Psoas muscle (tissue), 8 donors: ENCODE data around the gene SLC17A7. TPM values are rescaled to one million over a fixed set of nuclear protein-coding genes. Genes with fewer than 3 reads are reported as not detected.

Source experiments
- ATAC-seq, 4 donors: fragments of 200-7000 bp; cut with Tn5 transposase; one replicate each; pipeline ENCODE4 v1.9.1; 2020; ENCODE audit warnings: moderate library complexity in 3 of 4, mild to moderate bottlenecking in 2 of 4
- DNase-seq, 2 donors: peaks; one replicate each; pipeline ENCODE4 v3.0.0-alpha.2; 2020
- H3K27ac ChIP-seq: fragments of 200-600 bp; one replicate; pipeline ENCODE4 v1.8.0; 2022
- H3K27me3 ChIP-seq, 3 donors: fragments of 200-600 bp in 1 of 3; one replicate each; pipeline versions ENCODE4 v1.6.1 to v1.8.0; 2013 to 2022; ENCODE audit warnings: low read length in 2 of 3, mild to moderate bottlenecking in 2 of 3, moderate library complexity in 1 of 3; ENCODE audit not compliant: insufficient read depth in 3 of 3
- H3K36me3 ChIP-seq, 2 donors: fragments of 200-600 bp in 1 of 2; one replicate each; pipeline versions ENCODE4 v1.6.1 to v1.8.0; 2013 to 2022; ENCODE audit warnings: low read depth in 1 of 2, mild to moderate bottlenecking in 1 of 2, moderate library complexity in 1 of 2; ENCODE audit not compliant: insufficient read depth in 1 of 2
- H3K4me1 ChIP-seq: fragments of 200-600 bp; one replicate; pipeline ENCODE4 v1.8.0; 2022
- H3K4me3 ChIP-seq: fragments of 200-600 bp; one replicate; pipeline ENCODE4 v1.8.0; 2022; ENCODE audit warnings: mild to moderate bottlenecking
- H3K9me3 ChIP-seq: fragments of 200-600 bp; one replicate; pipeline ENCODE4 v1.8.0; 2022
- WGBS, 3 donors: extraction: QIAGEN DNeasy Blood & Tissue Kit; methylation state at CpG; one replicate each; pipeline versions ENCODE4 v1.1.6 to v1.1.7; 2013; 5-methylcytosine and 5-hydroxymethylcytosine counted together
- intact Hi-C, 2 donors: fragments of 100-400 bp; cut with DNase I; formaldehyde crosslinking; loops; one replicate each; pipeline versions ENCODE4 v1.11.0 to v1.14.2; 2022
- polyA plus RNA-seq, 3 donors: library from polyadenylated mRNA; stranded (reverse); fragments of 200-250 nt; gene quantifications; one replicate each; pipeline ENCODE4 v1.2.3, GENCODE V29; 2013
- total RNA-seq, 4 donors: library from RNA; stranded (reverse); fragmentation: NEBNext Ultra II Directional in 2 of 4; extraction: Animal tissue kit (Norgen Biotek cat#: 25700) in 2 of 4; gene quantifications; one replicate each; pipeline versions ENCODE4 v1.2.1 to v1.2.4, GENCODE V29; 2021 to 2023
- TF ChIP-seq, protein P1 (sequence below): fragments of 200-600 bp; IDR thresholded peaks from one replicate; pipeline ENCODE4 v1.8.0; 2022; ENCODE audit warnings: antibody characterized with exemption
- donor health status: healthy with polysubstance abuse.
- donor health status: DM: no; HTN: no; CAD: no; lungs with moderate emphysema.
- donor health status: Bipolar disorder and iron deficiency.
- donor health status: healthy.
- donor health status: DM: yes; HTN: yes; CAD: no.
- donor health status: DM: no; HTN: no; CAD: no.
- donor health status: DM: no; HTN: no; CAD: no.
- donor health status: DM: yes; HTN: yes; CAD: no.

Gene SLC17A7
- total and polyA plus RNA-seq, 7 donors, result 0.42 to 1.8 (median 0.78) TPM

- Histone ChIP-seq H3K4me1 (peaks cover 5% of the 10 kb centered on the region), H3K27me3 (no peaks in the 10 kb centered on the region), H3K4me3 (no peak overlapping the region), H3K27ac (peak overlapping the region; percentile 16), H3K36me3 (peaks cover 0 to 17% of the 10 kb centered on the region in 2 donors), H3K9me3 (no peaks in the 10 kb centered on the region)
- intact Hi-C loops, result no loop called here
- no peak for ATAC-seq
- TF ChIP-seq, protein P1, sequence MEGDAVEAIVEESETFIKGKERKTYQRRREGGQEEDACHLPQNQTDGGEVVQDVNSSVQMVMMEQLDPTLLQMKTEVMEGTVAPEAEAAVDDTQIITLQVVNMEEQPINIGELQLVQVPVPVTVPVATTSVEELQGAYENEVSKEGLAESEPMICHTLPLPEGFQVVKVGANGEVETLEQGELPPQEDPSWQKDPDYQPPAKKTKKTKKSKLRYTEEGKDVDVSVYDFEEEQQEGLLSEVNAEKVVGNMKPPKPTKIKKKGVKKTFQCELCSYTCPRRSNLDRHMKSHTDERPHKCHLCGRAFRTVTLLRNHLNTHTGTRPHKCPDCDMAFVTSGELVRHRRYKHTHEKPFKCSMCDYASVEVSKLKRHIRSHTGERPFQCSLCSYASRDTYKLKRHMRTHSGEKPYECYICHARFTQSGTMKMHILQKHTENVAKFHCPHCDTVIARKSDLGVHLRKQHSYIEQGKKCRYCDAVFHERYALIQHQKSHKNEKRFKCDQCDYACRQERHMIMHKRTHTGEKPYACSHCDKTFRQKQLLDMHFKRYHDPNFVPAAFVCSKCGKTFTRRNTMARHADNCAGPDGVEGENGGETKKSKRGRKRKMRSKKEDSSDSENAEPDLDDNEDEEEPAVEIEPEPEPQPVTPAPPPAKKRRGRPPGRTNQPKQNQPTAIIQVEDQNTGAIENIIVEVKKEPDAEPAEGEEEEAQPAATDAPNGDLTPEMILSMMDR, result no peak
- WGBS, 3 donors, result 83 to 88% (median 87%) methylated on average over 25 of the region's 25 CpGs
- peak in 1 of 2 donors; percentile 66 for DNase-seq
Measured at GRCh38 chr19:49469828-49470614, 28.7 kb upstream of the SLC17A7 start.

GRCh38 chr19:49468746-49469447, 27.6 kb upstream of the SLC17A7 start:
- peak overlapping the region; percentile 41 for H3K27ac ChIP-seq
- 44 to 48% (median 47%) methylated on average over 15 of the region's 15 CpGs for WGBS, 3 donors
- peaks cover 0 to 17% of the 10 kb centered on the region in 2 donors for H3K36me3 ChIP-seq
- DNase-seq, result peak; percentile 76 to 91
- TF ChIP-seq, protein P1, result no peak
- intact Hi-C loops, result no loop called here
- H3K27me3 ChIP-seq, result no peaks in the 10 kb centered on the region
- peak; percentile 31 to 66 (median 47) for ATAC-seq
- peaks cover 5% of the 10 kb centered on the region for H3K4me1 ChIP-seq
- H3K4me3 ChIP-seq, result no peak overlapping the region
- no peaks in the 10 kb centered on the region for H3K9me3 ChIP-seq

DNA sequence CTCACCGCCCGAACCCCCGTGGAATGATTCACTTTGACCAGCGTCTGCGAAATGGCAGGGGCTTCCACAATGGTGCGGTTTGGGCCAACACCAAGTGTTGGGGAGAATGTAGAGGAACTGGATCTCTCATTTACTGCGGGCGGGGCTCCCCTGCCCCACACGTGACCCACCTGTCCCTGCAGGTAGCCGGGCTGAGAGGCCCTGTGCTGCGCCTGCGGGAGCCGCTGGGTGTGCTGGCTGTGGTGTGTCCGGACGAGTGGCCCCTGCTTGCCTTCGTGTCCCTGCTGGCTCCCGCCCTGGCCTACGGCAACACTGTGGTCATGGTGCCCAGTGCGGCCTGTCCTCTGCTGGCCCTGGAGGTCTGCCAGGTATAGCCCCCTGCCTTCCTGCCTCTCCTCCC, 26.9 kb upstream of the SLC17A7 start:
- peaks cover 0 to 17% of the 10 kb centered on the region in 2 donors for H3K36me3 ChIP-seq

DNA sequence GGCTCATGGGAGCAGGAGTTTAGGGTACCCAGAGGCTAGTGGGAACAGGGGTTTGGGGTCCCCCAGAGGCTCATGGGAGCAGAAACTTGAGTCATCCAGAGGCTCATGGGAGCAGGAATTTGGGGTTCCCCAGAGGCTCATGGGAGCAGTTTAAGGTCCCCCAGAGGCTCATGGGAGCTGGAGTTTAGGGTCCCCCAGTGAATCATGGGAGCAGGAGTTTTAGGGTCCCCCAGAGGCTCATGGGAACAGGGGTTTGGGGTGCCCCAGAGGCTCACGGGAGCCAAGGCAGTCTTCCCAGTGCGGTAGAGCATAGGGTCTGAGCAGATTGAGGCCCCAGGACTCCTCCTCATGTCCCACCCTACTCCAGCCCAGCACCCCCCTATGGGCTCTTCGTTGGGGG, 24.0 kb upstream of the SLC17A7 start:
- 90 to 97% (median 94%) methylated on average over 3 of the region's 3 CpGs for WGBS, 3 donors
- TF ChIP-seq, protein P1, result no peak
- Histone ChIP-seq H3K9me3 (no peaks in the 10 kb centered on the region), H3K36me3 (peaks cover 0 to 17% of the 10 kb centered on the region in 2 donors), H3K27me3 (no peaks in the 10 kb centered on the region), H3K4me3 (no peak overlapping the region), H3K4me1 (no peaks in the 10 kb centered on the region), H3K27ac (no peak overlapping the region)
- intact Hi-C loops, result no loop called here
- no peak for DNase-seq
- no peak for ATAC-seq

More for the DNA sequence above, 26.9 kb upstream of the SLC17A7 start:
- no peaks in the 10 kb centered on the region for H3K9me3 ChIP-seq
- TF ChIP-seq, protein P1, result no peak
- no peaks in the 10 kb centered on the region for H3K4me1 ChIP-seq
- 88 to 91% (median 89%) methylated on average over 18 to 19 of the region's 19 CpGs for WGBS, 3 donors
- no peak overlapping the region for H3K4me3 ChIP-seq
- DNase-seq (no peak), ATAC-seq (peak in 3 of 4 donors; percentile 11 to 22 (median 13))
- no peaks in the 10 kb centered on the region for H3K27me3 ChIP-seq
- H3K27ac ChIP-seq, result peak overlapping the region; percentile 41
- intact Hi-C loops, result no loop called here
